ENCODE measurements around the gene COPS4.

DNA sequence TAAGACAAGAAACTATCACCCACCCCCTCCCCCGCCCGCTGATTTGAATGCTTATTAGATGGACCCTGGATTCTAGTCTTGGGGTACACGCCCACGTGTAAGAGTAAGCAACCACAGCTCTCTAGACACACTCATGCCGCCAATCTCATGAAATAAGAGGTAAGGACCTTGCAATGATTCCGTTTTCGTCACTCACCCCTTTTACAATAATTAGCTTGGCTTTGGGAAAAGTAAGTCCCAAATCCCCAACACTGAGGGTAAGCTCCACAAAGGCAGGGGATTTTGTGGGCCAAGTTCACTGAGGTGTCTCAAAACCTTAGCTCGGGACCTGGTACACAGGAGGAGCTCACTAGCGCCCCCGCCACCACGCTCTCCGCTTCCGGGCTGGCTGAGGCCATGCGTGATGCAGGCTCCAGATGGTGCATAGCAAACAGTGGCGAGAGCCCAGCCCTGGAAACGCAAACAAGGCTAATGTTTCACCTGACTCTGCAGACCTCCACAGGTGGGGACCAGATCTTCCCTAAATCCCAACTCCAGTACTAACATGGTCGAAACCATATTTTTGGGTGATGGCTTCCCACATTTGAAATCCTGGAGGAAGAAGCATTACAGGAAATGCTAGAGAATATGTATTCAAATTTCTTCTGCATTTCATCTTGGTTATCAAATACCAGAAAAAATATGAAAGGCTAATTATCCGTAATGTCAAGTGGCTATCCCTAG, 75.4 kb downstream of the COPS4 start:
- TF ChIP-seq EP300 (IDR thresholded peaks at IDR 0.05; ENCODE audit: low read depth) (no peak), POLR2AphosphoS5 (IDR thresholded peaks at IDR 0.05) (peak; percentile 51 to 78 (median 76))
- TF ChIP-seq, protein P1, sequence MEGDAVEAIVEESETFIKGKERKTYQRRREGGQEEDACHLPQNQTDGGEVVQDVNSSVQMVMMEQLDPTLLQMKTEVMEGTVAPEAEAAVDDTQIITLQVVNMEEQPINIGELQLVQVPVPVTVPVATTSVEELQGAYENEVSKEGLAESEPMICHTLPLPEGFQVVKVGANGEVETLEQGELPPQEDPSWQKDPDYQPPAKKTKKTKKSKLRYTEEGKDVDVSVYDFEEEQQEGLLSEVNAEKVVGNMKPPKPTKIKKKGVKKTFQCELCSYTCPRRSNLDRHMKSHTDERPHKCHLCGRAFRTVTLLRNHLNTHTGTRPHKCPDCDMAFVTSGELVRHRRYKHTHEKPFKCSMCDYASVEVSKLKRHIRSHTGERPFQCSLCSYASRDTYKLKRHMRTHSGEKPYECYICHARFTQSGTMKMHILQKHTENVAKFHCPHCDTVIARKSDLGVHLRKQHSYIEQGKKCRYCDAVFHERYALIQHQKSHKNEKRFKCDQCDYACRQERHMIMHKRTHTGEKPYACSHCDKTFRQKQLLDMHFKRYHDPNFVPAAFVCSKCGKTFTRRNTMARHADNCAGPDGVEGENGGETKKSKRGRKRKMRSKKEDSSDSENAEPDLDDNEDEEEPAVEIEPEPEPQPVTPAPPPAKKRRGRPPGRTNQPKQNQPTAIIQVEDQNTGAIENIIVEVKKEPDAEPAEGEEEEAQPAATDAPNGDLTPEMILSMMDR (IDR thresholded peaks at IDR 0.05), result peak; percentile 52 to 70 (median 58)

Data from transverse colon (tissue), 4 donors.